ENCODE measurements around the gene NT5C1B.

DNA sequence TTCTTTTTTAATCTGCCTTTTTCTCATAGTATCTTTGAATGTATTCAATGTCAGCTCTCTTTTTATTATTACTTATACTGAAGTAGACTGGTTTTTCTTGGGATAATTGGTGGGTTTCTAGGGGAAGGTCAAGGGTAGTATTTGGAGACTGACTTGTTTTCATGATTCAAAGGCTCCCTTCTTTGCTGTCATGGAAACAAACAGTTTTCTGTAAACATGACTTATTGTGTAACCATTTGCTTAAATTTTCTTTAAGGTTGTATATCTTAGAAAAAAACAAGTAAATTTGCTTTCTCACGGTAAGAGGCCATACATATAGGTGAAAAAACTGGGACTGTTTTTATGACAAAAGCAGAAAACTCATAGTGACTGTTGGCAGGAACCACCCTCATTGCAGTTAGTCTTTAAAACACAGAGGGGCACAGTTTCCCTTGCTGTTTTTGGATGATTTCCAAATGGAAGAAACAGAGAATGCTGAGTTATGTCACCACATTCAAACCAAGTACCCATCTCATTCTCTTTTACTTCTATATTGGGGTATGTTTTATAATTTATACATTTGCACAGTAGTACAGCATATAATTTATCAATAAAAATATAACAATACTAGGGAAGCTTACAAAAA is 23.1 kb downstream of the NT5C1B start:
- TF ChIP-seq, protein P1, sequence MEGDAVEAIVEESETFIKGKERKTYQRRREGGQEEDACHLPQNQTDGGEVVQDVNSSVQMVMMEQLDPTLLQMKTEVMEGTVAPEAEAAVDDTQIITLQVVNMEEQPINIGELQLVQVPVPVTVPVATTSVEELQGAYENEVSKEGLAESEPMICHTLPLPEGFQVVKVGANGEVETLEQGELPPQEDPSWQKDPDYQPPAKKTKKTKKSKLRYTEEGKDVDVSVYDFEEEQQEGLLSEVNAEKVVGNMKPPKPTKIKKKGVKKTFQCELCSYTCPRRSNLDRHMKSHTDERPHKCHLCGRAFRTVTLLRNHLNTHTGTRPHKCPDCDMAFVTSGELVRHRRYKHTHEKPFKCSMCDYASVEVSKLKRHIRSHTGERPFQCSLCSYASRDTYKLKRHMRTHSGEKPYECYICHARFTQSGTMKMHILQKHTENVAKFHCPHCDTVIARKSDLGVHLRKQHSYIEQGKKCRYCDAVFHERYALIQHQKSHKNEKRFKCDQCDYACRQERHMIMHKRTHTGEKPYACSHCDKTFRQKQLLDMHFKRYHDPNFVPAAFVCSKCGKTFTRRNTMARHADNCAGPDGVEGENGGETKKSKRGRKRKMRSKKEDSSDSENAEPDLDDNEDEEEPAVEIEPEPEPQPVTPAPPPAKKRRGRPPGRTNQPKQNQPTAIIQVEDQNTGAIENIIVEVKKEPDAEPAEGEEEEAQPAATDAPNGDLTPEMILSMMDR (IDR thresholded peaks at IDR 0.05) = no peak
- no peak for TF ChIP-seq POLR2A (IDR thresholded peaks at IDR 0.05)
